ENCODE measurements around the gene TRIM67.

The TRIM67 gene

GRCh38 chr1:231159202-231159962, 2.5 kb upstream of the TRIM67 start:
- no peak for DNase-seq

- no peak for DNase-seq
Measured at GRCh38 chr1:231159963-231160761, 1.7 kb upstream of the TRIM67 start.

GRCh38 chr1:231160895-231161666, 777 bp upstream of the TRIM67 start:
- peak; percentile 88 for DNase-seq

- peak; percentile 92 for DNase-seq
Measured at GRCh38 chr1:231162297-231162969, 575 bp downstream of the TRIM67 start.

- DNase-seq, result peak; percentile 85
Measured at GRCh38 chr1:231162970-231163829, 1.3 kb downstream of the TRIM67 start.

- DNase-seq, result peak; percentile 33
Measured at GRCh38 chr1:231163830-231164427, 2.1 kb downstream of the TRIM67 start.

- no peak for DNase-seq
Measured at GRCh38 chr1:231165371-231165770, 3.5 kb downstream of the TRIM67 start.

GRCh38 chr1:231166398-231166797, 4.5 kb downstream of the TRIM67 start:
- DNase-seq, result no peak

GRCh38 chr1:231170875-231171274, 9.0 kb downstream of the TRIM67 start:
- DNase-seq, result no peak

GRCh38 chr1:231171623-231172197, 9.9 kb downstream of the TRIM67 start:
- DNase-seq, result no peak

GRCh38 chr1:231172411-231172810, 10.6 kb downstream of the TRIM67 start:
- no peak for DNase-seq

GRCh38 chr1:231176421-231176820, 14.6 kb downstream of the TRIM67 start:
- no peak for DNase-seq

GRCh38 chr1:231177226-231177625, 15.4 kb downstream of the TRIM67 start:
- DNase-seq, result no peak

- no peak for DNase-seq
Measured at GRCh38 chr1:231177936-231178335, 16.1 kb downstream of the TRIM67 start.

- no peak for DNase-seq
Measured at GRCh38 chr1:231178970-231179369, 17.1 kb downstream of the TRIM67 start.

GRCh38 chr1:231180034-231180433, 18.2 kb downstream of the TRIM67 start:
- DNase-seq, result no peak

- DNase-seq, result no peak
Measured at GRCh38 chr1:231181271-231181670, 19.4 kb downstream of the TRIM67 start.

GRCh38 chr1:231182317-231182716, 20.5 kb downstream of the TRIM67 start:
- DNase-seq, result no peak

GRCh38 chr1:231183639-231184590, 22.1 kb downstream of the TRIM67 start:
- DNase-seq, result no peak

GRCh38 chr1:231184891-231185290, 23.0 kb downstream of the TRIM67 start:
- no peak for DNase-seq

Data from retina (tissue), 1 donor.